ENCODE results near the gene GAB2.

DNA sequence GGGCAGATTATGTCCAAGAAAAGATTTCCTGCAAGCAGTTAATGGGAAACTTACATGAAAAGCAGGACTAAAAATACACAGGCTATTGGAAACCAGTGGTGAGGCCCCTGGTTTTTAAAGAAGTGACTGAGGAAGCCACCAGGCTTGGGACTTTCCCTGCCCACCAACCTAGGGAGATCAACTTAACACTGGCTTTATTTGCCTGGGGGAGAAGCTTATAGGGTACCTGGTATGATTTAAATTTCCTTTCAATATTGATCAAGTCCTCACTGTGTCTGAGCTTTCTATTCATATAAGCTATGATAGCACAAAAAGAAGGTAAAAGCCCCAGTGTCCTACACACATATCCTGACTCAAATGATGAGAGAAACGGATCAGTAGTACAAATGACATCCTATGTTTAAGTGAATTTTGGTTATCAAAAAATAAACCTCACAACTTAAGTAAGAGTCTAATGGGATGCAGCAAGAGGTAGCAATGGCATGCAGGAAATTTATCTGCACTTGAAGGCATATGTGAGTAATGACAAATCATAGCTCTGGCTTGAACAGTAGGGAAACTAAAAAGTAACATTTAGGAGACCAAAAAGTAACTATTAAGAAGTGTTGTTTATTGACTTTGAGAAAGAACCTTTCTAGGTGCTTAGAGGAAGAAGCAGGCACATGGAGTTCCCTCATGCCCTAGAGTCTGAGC is 85.3 kb downstream of the GAB2 start:
- TF ChIP-seq, protein P1, sequence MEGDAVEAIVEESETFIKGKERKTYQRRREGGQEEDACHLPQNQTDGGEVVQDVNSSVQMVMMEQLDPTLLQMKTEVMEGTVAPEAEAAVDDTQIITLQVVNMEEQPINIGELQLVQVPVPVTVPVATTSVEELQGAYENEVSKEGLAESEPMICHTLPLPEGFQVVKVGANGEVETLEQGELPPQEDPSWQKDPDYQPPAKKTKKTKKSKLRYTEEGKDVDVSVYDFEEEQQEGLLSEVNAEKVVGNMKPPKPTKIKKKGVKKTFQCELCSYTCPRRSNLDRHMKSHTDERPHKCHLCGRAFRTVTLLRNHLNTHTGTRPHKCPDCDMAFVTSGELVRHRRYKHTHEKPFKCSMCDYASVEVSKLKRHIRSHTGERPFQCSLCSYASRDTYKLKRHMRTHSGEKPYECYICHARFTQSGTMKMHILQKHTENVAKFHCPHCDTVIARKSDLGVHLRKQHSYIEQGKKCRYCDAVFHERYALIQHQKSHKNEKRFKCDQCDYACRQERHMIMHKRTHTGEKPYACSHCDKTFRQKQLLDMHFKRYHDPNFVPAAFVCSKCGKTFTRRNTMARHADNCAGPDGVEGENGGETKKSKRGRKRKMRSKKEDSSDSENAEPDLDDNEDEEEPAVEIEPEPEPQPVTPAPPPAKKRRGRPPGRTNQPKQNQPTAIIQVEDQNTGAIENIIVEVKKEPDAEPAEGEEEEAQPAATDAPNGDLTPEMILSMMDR (IDR thresholded peaks at IDR 0.05): no peak
- TF ChIP-seq EZH2 (IDR thresholded peaks at IDR 0.05; ENCODE audit: borderline replicate concordance, insufficient read depth, low read depth, low read length, poor library complexity, severe bottlenecking): no peak
